SK-N-SH (cell line): ENCODE data around the gene CELF2.

ENCODE experiments used
- CHD2 ChIP-seq: fragments of 150-350 bp; IDR thresholded peaks from 2 replicates; pipeline ENCODE4 v1.6.1; 2018; ENCODE audit warnings: low read length; ENCODE audit not compliant: partially characterized antibody
- EZH2phosphoT487 ChIP-seq: fragments of 200-600 bp; sonication (generic); IDR thresholded peaks from 2 replicates; pipeline ENCODE4 v1.6.1; 2017; ENCODE audit warnings: low read depth, mixed run types, mild to moderate bottlenecking, antibody characterized with exemption, moderate library complexity, borderline replicate concordance
- FOXM1 ChIP-seq: IDR thresholded peaks from 2 replicates; pipeline ENCODE4 v1.4.0; 2012; ENCODE audit warnings: low read depth, mild to moderate bottlenecking
- TCF12 ChIP-seq: IDR thresholded peaks from 2 replicates; pipeline ENCODE4 v1.4.0; 2012
- TF ChIP-seq, protein P1 (sequence below): IDR thresholded peaks from 2 replicates; pipeline ENCODE4 v1.4.0; 2012; ENCODE audit warnings: low read depth, borderline replicate concordance
- TF ChIP-seq, protein P2 (sequence below): fragments of 200-600 bp; sonication (generic); IDR thresholded peaks from 2 replicates; pipeline ENCODE4 v1.6.1; 2017; ENCODE audit warnings: antibody characterized with exemption, mild to moderate bottlenecking, moderate library complexity

DNA sequence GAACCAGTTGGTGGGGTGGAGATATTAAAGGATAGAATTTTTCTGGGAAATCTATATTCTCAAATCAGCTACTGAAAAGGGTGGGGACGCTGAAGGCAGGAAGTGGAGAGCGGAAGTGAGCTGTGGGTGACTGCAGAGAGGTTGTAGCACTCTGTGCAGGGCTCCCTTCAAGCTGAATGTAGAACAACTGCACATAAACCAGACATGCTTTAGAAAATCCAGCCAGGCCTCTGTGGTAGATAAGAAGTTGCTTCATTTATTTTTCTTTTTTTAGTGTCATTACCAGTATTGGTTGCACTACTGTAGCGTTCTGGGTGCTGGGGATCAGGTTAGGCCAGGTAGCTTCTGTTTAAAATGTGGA, 127.8 kb downstream of the CELF2 start:
- TF ChIP-seq FOXM1 (no peak), TCF12 (no peak), EZH2phosphoT487 (no peak), CHD2 (no peak)
- TF ChIP-seq, protein P1, sequence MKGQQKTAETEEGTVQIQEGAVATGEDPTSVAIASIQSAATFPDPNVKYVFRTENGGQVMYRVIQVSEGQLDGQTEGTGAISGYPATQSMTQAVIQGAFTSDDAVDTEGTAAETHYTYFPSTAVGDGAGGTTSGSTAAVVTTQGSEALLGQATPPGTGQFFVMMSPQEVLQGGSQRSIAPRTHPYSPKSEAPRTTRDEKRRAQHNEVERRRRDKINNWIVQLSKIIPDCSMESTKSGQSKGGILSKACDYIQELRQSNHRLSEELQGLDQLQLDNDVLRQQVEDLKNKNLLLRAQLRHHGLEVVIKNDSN = no peak
- TF ChIP-seq, protein P2, sequence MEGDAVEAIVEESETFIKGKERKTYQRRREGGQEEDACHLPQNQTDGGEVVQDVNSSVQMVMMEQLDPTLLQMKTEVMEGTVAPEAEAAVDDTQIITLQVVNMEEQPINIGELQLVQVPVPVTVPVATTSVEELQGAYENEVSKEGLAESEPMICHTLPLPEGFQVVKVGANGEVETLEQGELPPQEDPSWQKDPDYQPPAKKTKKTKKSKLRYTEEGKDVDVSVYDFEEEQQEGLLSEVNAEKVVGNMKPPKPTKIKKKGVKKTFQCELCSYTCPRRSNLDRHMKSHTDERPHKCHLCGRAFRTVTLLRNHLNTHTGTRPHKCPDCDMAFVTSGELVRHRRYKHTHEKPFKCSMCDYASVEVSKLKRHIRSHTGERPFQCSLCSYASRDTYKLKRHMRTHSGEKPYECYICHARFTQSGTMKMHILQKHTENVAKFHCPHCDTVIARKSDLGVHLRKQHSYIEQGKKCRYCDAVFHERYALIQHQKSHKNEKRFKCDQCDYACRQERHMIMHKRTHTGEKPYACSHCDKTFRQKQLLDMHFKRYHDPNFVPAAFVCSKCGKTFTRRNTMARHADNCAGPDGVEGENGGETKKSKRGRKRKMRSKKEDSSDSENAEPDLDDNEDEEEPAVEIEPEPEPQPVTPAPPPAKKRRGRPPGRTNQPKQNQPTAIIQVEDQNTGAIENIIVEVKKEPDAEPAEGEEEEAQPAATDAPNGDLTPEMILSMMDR = no peak
